ENCODE data around the gene IFIT5. TPM values are rescaled to one million over a fixed set of nuclear protein-coding genes. Genes with fewer than 3 reads are reported as not detected.

The IFIT5 gene
- polyA plus RNA-seq: 10 to 100 TPM in 2 of 3 donors, 1 to 10 TPM in 1; 9.2 to 10.4 (median 10.2) TPM

- H3K27ac Mint-ChIP-seq: peak within 1 kb of the TSS; percentile 98 to 99 (median 99)
- peak within 1 kb of the TSS; percentile 97 to 99 (median 98) for H3K4me3 Mint-ChIP-seq
- no peaks in the 10 kb centered on the region for H3K9me3 Mint-ChIP-seq
- H3K4me1 Mint-ChIP-seq: peaks cover 50 to 69% of the 10 kb centered on the region in 2 donors
- peak; percentile 78 to 81 (median 79) for DNase-seq
- peaks cover 8 to 15% (median 10%) of the 10 kb centered on the region in 3 donors for H3K27me3 Mint-ChIP-seq (ENCODE audit: low read depth in 3 of 3)
- peaks cover 0 to 7% (median 5%) of the 10 kb centered on the region in 3 donors for H3K36me3 Mint-ChIP-seq
Observed at GRCh38 chr10:89414146-89414878, at the start of gene IFIT5. TSS of gene IFIT5 (plus strand) at chr10:89414568. CDS start at chr10:89414799, 231 bp downstream.

GRCh38 chr10:89367529-89367928 is 46.8 kb upstream of the IFIT5 start:
- no peaks in the 10 kb centered on the region for H3K36me3 Mint-ChIP-seq
- peak overlapping the region; percentile 3 to 64 (median 15) for H3K4me3 Mint-ChIP-seq
- peak overlapping the region; percentile 7 to 77 (median 56) for H3K27ac Mint-ChIP-seq
- no peaks in the 10 kb centered on the region for H3K9me3 Mint-ChIP-seq
- H3K27me3 Mint-ChIP-seq (ENCODE audit: low read depth in 3 of 3): peaks cover 0 to 6% (median 4%) of the 10 kb centered on the region in 3 donors
- peaks cover 23 to 29% of the 10 kb centered on the region in 2 donors for H3K4me1 Mint-ChIP-seq
- peak; percentile 66 to 77 (median 71) for DNase-seq

GRCh38 chr10:89368129-89368528 is 46.2 kb upstream of the IFIT5 start:
- Mint-ChIP-seq H3K9me3 (no peaks in the 10 kb centered on the region), H3K27me3 (ENCODE audit: low read depth in 3 of 3) (peaks cover 0 to 6% (median 6%) of the 10 kb centered on the region in 3 donors), H3K36me3 (no peaks in the 10 kb centered on the region), H3K4me3 (peak overlapping the region in 3 of 5 donors; percentile 3 to 64 (median 52)), H3K4me1 (peaks cover 23 to 29% of the 10 kb centered on the region in 2 donors), H3K27ac (peak overlapping the region; percentile 7 to 77 (median 56))
- DNase-seq: no peak

- peak overlapping the region in 1 of 6 donors; percentile 67 for H3K27ac Mint-ChIP-seq
- peaks cover 23 to 29% of the 10 kb centered on the region in 2 donors for H3K4me1 Mint-ChIP-seq
- H3K9me3 Mint-ChIP-seq: no peaks in the 10 kb centered on the region
- H3K4me3 Mint-ChIP-seq: peak overlapping the region in 1 of 5 donors; percentile 1
- DNase-seq: no peak
- H3K27me3 Mint-ChIP-seq (ENCODE audit: low read depth in 3 of 3): peaks cover 0 to 6% (median 6%) of the 10 kb centered on the region in 3 donors
- no peaks in the 10 kb centered on the region for H3K36me3 Mint-ChIP-seq
Observed at GRCh38 chr10:89369156-89370105, 44.9 kb upstream of the IFIT5 start.

GRCh38 chr10:89371079-89371478 is 43.3 kb upstream of the IFIT5 start:
- no peak overlapping the region for H3K4me3 Mint-ChIP-seq
- no peaks in the 10 kb centered on the region for H3K9me3 Mint-ChIP-seq
- no peaks in the 10 kb centered on the region for H3K36me3 Mint-ChIP-seq
- no peak overlapping the region for H3K27ac Mint-ChIP-seq
- no peak for DNase-seq
- peaks cover 23 to 29% of the 10 kb centered on the region in 2 donors for H3K4me1 Mint-ChIP-seq
- peaks cover 2 to 6% (median 6%) of the 10 kb centered on the region in 3 donors for H3K27me3 Mint-ChIP-seq (ENCODE audit: low read depth in 3 of 3)

GRCh38 chr10:89371987-89372386 is 42.4 kb upstream of the IFIT5 start:
- H3K27me3 Mint-ChIP-seq (ENCODE audit: low read depth in 3 of 3): peaks cover 2 to 6% (median 6%) of the 10 kb centered on the region in 3 donors
- H3K36me3 Mint-ChIP-seq: no peaks in the 10 kb centered on the region
- no peak overlapping the region for H3K27ac Mint-ChIP-seq
- no peaks in the 10 kb centered on the region for H3K9me3 Mint-ChIP-seq
- H3K4me3 Mint-ChIP-seq: no peak overlapping the region
- no peak for DNase-seq
- H3K4me1 Mint-ChIP-seq: peaks cover 20 to 26% of the 10 kb centered on the region in 2 donors

- no peaks in the 10 kb centered on the region for H3K36me3 Mint-ChIP-seq
- no peak for DNase-seq
Observed at GRCh38 chr10:89373916-89374711, 40.3 kb upstream of the IFIT5 start.

GRCh38 chr10:89374713-89375141 is 39.6 kb upstream of the IFIT5 start:
- no peaks in the 10 kb centered on the region for H3K36me3 Mint-ChIP-seq
- no peaks in the 10 kb centered on the region for H3K9me3 Mint-ChIP-seq
- no peak for DNase-seq
- H3K4me1 Mint-ChIP-seq: no peaks in the 10 kb centered on the region
- peaks cover 2 to 6% (median 4%) of the 10 kb centered on the region in 3 donors for H3K27me3 Mint-ChIP-seq (ENCODE audit: low read depth in 3 of 3)
- H3K27ac Mint-ChIP-seq: no peak overlapping the region
- H3K4me3 Mint-ChIP-seq: no peak overlapping the region

More at GRCh38 chr10:89373916-89374711, 40.3 kb upstream of the IFIT5 start:
- H3K4me3 Mint-ChIP-seq: no peak overlapping the region
- peaks cover 3 to 5% of the 10 kb centered on the region in 2 donors for H3K4me1 Mint-ChIP-seq
- no peak overlapping the region for H3K27ac Mint-ChIP-seq
- peaks cover 2 to 6% (median 4%) of the 10 kb centered on the region in 3 donors for H3K27me3 Mint-ChIP-seq (ENCODE audit: low read depth in 3 of 3)
- no peaks in the 10 kb centered on the region for H3K9me3 Mint-ChIP-seq

GRCh38 chr10:89377705-89378637 is 36.4 kb upstream of the IFIT5 start, which contains the start of gene IFIT1B:
TSS of gene IFIT1B (plus strand) at chr10:89378056. CDS start at chr10:89378136, 80 bp downstream.
- no peak for DNase-seq
- H3K27ac Mint-ChIP-seq: no peak within 1 kb of the TSS
- peaks cover 0 to 2% (median 2%) of the 10 kb centered on the region in 3 donors for H3K27me3 Mint-ChIP-seq (ENCODE audit: low read depth in 3 of 3)
- H3K4me3 Mint-ChIP-seq: no peak within 1 kb of the TSS
- no peaks in the 10 kb centered on the region for H3K9me3 Mint-ChIP-seq
- H3K4me1 Mint-ChIP-seq: no peaks in the 10 kb centered on the region
- no peaks in the 10 kb centered on the region for H3K36me3 Mint-ChIP-seq

- H3K27me3 Mint-ChIP-seq (ENCODE audit: low read depth in 3 of 3): peaks cover 0 to 2% (median 2%) of the 10 kb centered on the region in 3 donors
- H3K27ac Mint-ChIP-seq: no peak overlapping the region
- no peaks in the 10 kb centered on the region for H3K36me3 Mint-ChIP-seq
- no peak overlapping the region for H3K4me3 Mint-ChIP-seq
- no peaks in the 10 kb centered on the region for H3K9me3 Mint-ChIP-seq
- no peaks in the 10 kb centered on the region for H3K4me1 Mint-ChIP-seq
- DNase-seq: no peak
Observed at GRCh38 chr10:89379103-89379502, 35.3 kb upstream of the IFIT5 start.

- H3K27ac Mint-ChIP-seq: no peak overlapping the region
- H3K4me1 Mint-ChIP-seq: no peaks in the 10 kb centered on the region
- H3K4me3 Mint-ChIP-seq: no peak overlapping the region
- no peaks in the 10 kb centered on the region for H3K36me3 Mint-ChIP-seq
- peaks cover 0 to 2% (median 1%) of the 10 kb centered on the region in 3 donors for H3K27me3 Mint-ChIP-seq (ENCODE audit: low read depth in 3 of 3)
- no peaks in the 10 kb centered on the region for H3K9me3 Mint-ChIP-seq
- no peak for DNase-seq
Observed at GRCh38 chr10:89382757-89383156, 31.6 kb upstream of the IFIT5 start.

Measured in immature natural killer cell (primary cell).